GM18867 (cell line): ENCODE results near the gene MTOR.
"Not testable (repeated sequence)": the region's sequence is repeated elsewhere in the genome, so short reads cannot be mapped to it uniquely, and the experiment has no call there.

Source experiments
- ATAC-seq: cut with Tn5 transposase; IDR thresholded peaks from one replicate; pipeline ENCODE4 v1.9.1; 2021; ENCODE audit warnings: mild to moderate bottlenecking, moderate library complexity; ENCODE audit not compliant: unreplicated experiment

Gene MTOR

DNA sequence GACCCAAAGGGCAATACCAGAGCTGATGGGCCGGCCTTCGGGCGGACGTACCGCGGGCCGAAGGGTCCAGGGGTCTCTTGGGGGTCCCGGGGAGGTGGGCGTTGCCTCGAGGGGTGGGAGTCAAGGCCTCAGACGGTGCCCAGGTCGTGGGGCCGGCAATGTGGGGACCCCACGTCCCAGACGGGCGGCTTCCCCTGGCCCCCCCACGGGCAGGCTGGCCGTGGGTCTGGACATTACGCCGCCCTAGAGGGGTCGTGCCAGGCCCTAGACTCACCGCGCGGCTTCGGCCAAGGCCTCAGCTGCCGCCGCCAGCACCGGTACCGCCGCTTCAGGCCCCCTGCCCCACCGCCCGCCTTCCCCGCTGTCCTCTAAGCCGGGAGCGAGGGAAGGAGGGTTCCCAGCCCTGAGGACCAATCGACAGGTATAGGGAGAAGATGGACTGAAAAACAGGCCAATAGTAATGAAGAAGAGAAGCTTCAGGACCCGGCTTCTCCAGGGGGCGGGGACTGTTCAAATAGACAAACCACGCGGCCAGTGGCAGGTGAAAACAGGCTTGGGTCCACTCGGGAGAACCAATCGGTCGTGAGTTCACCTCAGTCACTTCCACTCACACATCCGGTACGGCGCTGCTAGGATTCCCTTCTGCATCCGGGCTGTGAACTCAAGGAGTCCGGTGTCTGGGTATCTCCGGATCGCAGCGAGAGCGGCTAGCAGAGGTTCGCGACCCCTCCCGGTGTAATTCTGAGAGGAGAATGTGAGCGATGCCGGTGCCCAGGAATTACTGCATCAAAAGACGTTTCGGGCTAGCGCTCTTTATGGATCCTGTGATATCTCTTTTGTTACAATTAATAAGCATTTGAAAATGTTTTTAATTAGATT is at the start of gene MTOR:
Gene MTOR (minus strand): TSS at position 381 of the 879 bp plus-strand sequence. CDS start 3,142 bp downstream, outside the sequence.
- ATAC-seq = peak; percentile 95

DNA sequence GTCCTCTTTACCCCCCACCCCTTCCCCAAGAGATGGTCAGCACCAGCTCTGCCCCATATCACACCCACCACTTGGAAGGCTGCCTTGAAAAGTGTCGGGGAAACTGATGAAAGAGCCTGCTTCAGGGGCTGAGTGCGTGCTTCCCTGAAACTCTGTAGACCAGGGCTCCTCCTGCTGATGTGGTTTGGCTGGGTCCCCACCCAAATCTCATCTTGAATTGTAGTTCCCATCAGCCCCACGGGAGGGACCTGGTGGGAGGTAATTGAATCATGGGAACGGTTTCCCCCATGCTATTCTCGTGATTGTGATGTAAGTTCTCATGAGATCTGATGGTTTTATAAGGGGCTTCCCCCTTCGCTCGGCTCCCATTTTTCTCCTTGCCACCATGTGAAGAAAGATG is 47.0 kb upstream of the MTOR start:
- no peak for ATAC-seq

DNA sequence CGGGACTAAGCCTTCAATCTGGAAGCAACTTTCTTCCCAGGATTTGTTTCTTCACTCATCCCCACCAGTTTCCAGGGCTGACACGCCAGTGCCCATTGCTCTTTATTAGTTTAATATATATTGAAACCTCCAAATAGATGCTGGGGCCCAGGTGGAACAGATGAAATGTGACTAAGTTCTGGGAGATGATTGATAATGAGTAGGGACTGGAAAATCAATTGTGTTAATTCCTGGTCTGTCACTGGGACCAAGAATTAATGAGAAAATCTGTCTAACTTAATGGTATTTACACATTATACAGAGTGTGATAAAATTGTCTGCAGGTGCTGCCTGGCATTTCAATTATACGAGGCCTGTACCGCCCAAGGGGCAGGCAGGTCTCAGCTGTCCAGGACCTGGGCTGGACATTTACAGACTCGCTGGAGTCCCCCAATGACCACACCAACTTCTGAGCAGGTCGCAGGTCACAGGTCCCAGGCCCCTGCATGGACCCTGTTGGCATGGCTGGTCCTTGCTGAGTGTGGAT is 46.4 kb upstream of the MTOR start:
- no peak for ATAC-seq

DNA sequence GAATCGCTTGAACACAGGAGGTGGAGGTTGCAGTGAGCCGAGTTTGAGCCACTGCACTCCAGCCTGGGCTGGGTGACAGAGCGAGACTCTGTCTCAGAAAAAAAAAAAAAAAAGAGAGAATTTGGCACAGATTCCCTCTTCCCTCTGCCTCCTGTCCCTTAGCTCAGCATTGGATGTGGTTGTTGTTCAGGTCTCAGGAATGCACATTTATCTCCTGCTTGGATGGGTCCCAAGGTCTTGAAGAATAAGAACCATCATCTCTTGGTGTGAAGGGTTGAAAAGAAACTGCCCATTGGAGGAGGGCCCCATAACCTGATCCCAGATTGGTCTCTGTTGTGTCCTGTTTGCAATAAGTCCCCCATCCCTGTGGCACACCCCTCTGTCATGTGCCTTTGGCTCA is 45.5 kb upstream of the MTOR start:
- no peak for ATAC-seq

DNA sequence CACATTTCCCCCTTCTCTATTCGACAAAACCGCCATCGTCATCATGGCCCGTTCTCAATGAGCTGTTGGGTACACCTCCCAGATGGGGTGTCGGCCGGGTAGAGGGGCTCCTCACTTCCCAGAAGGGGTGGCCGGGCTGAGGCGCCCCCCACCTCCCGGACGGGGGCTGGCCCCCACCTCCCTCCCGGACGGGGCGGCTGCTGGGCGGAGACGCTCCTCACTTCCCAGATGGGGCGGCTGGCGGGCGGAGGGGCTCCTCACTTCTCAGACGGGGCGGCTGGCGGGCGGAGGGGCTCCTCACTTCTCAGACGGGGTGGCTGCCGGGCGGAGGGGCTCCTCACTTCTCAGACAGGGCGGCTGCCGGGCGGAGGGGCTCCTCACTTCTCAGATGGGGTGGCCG is 43.2 kb upstream of the MTOR start:
- not testable (repeated sequence) for ATAC-seq

DNA sequence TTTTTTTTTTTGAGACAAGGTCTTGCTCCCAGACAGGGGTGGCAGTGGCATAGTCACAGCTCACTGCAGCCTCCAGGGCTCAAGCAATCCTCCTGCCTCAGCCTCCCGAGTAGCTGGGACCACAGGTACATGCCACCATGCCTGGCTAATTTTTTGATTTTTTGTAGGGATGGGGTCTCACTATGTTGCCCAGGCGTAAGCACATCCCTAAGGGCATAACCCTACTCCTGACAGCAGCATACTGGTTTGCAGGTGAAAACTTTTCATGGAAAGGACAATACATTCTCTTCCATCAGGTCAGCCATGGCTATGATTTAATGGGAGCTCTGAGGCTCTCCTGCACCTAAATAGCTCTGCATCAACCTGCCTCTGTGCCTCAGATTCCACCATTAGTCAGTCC is 40.0 kb upstream of the MTOR start:
- no peak for ATAC-seq

DNA sequence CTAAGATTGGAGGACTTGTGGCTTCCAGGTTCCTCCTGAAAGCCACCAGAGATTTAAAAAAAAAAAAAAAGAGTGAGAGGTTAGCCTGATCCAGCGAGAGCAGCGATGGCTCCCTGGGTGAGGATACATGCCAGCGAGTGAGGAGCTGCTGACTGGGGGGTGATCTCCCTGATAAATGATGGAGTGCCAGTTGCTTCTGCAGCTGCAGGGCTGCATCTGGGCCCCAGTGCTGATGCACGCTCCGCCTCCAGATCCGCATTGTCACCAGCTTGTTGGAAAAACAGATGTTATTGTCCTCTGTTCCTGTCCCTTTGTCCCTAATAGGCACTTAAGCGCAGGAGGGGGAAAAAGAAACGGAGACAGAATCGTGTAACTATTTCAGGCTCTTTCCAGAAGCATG is 39.2 kb upstream of the MTOR start:
- no peak for ATAC-seq

DNA sequence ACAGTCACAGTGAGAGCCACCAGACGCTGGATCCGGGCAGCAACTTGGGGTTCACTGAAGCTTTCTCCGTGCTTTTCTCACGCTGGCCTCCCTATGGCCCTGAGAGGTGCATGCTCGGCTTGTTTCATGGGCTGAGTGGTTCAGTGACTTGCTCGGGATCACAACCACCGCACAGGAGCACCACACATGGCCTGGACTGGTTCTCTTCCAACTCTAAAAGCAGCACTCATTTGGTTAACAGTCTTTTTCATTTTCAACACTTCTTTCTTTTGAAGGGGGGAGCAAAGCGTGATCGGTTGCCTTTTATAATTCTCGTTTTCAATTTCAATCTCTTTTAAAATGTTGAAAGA is 36.8 kb upstream of the MTOR start:
- ATAC-seq = no peak

DNA sequence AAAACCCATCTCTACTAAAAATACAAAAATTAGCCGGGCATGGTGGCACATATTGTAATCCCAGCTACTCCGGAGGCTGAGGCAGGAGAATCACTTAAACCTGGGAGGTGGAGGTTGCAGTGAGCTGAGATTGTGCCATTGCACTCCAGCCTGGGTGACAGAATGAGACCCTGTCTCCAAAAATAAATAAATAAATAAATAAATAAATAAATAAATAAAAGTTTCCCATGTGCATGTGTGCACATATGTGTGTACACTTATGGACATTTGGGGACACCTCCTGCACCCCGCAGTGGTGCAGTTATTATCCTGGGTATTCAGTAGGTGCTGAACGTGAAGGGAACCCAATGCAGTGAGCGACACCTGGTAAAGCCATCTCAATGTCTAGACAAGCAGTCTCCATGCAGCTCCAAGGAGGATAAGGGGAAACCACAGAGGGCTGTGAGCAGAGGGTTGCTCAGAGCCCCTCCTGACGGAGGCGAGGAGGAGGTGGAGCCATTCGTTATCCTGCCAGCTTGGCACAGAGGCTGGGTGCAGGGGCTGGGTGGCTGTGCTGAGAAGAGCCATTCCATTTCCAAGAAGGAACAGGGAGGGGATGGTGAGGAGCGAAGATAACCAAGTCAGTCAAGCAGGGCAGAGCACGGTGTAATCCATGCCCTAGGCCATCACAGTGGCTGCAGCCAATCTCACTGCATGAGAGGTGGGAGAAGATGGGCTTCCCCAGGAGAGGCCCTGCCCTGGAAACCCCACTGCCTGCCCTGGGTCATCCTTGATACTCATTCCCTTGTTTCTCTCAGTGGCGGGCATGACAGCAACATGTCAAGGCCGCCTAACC is 36.3 kb upstream of the MTOR start:
- ATAC-seq = no peak

DNA sequence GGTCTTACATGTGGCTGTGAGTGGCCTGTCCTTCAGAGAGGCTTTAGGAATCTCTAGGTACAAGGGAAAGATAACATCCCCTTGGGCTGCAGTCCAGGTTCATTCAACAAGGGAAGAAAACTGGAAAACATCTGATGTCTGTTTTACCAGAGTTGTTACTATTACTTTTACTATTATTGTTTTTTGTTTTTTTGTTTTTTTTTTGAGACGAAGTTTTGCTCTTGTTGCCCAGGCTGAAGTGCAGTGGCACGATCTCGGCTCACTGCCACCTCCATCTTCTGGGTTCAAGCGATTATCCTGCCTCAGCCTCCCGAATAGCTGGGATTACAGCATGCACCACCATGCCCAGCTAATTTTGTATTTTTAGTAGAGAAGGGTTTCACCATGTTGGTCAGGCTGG is 35.4 kb upstream of the MTOR start:
- ATAC-seq = not testable (repeated sequence)

DNA sequence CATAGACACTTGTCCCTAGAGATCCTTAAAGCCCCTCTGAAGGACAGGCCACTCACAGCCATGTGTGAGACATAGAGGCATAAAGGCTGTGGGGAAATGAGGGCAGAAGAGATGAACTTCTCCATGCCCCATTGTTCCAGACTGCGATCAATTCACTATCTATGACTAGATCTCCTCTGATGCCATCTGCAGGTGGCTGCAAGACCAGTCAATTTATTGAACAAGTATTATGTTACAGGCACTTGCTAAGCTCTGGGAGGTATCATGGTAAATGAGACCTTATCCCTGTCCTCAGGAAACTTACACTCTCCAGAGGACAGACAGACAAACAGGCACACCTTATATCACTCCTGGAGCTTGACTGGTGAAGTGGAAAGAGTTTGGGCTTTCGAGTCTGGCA is 33.6 kb upstream of the MTOR start:
- no peak for ATAC-seq

DNA sequence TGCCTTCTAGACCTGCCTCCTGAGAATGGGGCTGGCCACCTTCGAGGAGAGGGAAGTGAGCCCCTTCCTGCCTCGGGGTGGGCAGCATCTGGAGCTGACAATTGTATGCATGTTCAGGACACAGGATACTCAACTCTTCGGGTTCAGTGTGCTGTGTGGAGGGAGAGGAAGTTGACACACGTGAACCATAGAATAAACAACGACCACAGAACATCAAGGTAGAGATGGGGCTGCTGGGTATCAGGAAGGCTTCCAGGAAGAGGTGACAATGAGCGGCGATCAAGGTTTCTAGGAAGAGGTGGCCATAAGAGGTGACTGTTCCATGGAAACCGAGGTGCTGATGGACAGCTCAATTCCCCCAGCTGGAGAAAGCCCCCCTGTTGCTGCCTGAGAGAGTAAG is 32.6 kb upstream of the MTOR start:
- no peak for ATAC-seq

DNA sequence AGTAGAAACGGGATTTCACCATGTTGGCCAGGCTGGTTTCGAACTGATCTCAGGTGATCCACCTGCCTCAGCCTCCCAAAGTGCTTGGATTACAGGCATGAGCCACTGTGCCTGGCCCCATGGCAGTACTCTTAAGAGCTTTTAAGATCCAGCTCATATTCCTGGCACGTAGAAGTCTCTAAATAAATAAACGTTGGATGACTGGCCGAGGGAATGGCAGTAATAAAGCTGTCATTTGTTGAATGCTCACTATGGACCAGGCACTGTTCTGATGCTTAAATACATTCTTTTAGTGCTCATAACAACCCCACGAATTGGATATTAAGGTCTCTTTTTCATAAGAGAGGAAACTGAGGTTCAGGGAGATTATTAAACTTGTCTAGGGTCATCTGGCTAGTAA is 31.5 kb upstream of the MTOR start:
- ATAC-seq = no peak

DNA sequence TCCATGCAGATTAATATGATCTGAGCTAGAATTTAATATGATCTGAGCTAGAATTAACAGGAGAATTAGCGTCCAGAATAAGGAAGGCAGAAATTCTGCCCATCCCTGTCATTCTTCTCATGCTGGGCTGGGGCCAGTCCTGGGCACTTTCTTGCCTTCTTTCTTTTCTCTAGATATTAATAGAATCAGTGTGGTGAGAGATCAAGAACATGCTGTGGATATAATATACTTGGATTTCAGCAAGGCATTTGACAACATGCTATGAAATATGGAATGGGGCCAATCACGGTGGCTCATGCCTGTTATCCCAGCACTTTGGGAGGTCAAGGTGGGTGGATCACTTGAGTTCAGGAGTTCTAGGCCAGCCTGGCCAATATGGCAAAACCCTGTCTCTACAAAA is 28.7 kb upstream of the MTOR start:
- ATAC-seq = no peak

DNA sequence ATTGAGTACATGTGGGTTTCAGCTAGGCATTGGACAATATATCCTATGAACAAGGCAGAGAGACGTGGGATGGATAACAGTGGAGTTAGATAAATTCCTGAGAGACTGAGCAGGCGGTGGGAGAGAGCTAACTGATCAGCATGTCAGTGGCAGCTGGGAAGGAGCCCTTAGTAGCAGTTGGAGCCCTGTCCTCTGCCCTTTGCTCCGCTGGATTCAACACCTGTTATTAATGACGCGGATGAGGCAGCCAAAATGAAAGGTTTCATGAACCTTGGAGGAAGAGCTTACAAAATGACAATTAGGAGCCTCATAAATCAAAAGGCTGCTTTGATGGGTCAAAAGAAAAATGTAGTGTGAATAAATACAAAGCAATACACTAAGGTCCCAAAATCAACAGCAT is 26.7 kb upstream of the MTOR start:
- no peak for ATAC-seq

DNA sequence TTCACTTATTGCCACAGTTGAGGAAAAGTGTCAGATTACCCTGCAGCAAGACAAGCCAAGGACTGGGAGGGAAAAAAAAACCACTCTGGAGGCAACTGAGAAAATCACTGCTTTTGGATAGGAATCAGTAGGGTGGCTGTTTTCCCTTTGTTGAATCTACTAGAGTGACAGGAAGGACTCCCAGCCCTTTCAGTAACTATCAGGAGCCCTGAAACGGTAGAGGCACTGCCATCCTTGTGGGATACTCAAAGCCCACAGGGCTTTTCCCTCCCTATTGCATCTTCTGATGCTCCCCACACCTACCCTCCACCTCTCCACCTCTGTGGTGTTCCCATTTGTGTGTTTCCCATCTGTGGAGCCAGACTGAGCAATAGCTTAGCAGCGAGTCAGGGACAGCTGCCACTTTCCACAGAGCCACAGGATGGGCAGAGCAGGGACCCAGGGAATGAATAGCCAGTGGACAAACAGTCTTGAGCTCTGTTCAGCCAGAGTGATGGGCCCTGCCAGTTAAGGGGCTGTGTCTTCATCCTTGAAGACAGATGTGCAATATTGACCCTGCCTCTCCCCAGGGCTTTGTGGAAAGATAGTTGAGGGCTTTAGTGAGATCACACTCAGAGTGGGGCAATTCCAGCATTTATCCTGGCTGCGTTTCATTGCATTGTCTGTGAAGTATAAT is 24.5 kb upstream of the MTOR start:
- ATAC-seq = no peak

DNA sequence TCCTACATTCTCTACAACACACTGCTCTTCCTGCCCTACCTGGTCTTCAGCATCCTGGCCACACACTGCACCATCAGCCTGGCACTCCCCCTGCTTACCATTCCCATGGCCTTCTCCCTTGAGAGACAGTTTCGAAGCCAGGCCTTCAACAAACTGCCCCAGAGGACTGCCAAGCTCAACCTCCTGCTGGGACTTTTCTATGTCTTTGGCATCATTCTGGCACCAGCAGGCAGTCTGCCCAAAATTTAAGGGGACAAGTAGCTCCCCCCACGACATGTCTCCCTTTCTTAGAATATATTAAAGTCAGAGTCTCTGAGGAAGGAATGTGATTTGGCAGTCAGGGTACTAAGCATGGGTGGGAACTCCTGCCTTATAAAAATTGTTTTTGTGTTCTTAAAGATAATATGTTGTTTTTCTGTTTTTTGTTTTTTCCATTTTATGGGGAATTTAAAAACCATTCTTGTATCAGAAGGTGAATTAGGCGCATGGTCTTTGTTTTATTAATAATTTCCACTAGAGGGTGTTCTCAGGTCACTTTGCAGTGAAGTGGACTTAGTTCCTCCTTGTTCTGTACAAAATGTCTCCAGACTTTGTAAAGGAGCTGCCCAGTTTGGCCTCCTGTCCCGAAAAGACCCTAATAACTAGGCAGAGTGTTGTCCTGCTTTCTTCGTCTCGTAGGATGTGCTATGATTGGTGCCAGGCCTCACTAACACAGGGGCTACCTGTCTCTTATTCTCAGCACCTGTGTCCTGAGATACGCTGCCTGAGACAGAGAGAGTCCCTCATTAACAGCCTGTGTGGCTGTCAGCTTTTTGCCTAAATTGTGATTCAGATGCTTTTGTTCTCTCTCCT is 23.8 kb upstream of the MTOR start:
- ATAC-seq = no peak

DNA sequence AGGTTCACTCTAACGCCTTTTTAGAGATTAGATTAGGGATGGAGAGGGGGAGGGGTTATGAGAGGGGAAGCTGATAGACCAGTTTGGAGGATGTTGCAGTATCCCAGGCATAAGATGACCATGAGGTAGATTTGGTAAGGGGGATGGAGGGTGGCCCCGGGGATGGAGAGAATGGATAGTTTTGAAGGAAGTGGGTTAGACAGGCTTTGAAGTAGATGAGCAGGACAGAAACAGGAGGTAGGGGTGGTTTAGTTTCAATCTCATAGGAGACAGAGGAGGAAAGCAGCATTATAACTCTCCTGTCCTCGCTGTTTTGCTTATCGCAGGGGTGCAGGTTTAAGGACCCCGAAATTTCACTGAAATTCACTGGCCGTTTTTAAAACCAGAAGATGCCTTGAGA is 22.4 kb upstream of the MTOR start:
- no peak for ATAC-seq

DNA sequence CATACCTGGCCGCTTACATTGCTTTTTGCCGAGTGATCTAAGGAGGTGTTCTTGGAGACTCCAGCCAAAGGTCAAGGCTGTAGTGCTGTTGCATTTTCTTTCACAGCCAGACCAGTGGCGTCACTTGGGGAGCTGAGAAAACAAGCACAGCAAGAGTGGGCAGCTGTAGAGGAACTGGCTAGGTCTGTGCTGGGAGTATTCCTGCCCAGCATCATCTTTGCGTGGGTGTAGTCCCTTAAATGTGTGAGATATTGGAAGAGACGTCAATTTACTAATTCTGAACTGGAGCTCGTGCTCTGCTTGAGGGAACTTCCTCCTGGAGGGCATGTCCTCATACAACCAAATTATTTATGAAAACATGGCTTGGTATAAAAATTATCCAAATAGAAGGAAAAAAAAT is 20.8 kb upstream of the MTOR start:
- ATAC-seq = no peak

DNA sequence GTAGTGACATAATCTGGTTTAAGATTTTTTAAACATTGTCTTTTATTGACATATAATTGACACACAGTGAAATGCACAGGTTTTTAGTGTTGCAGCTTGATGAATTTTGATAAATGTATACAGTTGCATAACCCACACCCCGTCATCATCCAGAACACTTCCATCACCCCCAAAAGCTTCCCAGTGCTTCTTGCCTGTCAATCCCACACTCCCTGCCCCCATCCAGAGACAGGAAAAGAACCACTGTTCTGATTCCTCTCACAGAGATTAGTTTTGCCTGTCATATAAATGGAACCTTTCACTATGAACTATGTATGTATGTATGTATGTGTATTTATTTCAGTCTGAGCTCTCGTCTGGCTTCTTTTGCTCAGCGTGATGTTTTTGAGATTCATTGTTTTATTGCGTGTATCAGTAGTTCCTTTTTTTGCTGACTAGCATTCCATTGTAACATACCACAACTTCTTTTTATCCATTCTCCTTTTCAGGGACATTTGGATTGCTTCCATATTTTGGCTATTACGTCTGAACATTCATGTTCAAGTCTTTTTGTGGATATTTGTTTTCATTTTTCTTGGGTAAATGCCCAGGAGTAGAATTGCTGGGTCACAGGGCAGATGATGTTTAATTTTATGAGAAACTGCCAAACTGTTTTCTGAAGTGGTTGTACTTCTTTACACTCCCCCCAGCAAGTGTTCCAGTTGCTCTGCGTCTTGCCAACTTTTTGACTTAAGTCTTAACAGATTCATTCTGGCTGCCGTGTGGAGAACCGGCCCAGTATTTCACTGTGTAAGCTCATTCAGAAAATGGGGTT is 19.4 kb upstream of the MTOR start:
- ATAC-seq = no peak
